Upper lobe of left lung (tissue), 6 donors: ENCODE measurements around the gene LBX2. TPM values are rescaled to one million over a fixed set of nuclear protein-coding genes. Genes with fewer than 3 reads are reported as not detected.

Experiments used
- ATAC-seq, 2 donors: fragments of 200-7000 bp; cut with Tn5 transposase; one replicate each; pipeline ENCODE4 v1.9.1; 2022; ENCODE audit warnings: mild to moderate bottlenecking in 2 of 2, moderate library complexity in 2 of 2; ENCODE audit not compliant: low FRiP score in 2 of 2
- DNase-seq, 2 donors: peaks; one replicate each; pipeline ENCODE4 v3.0.0-alpha.2; 2019 to 2020
- H3K27ac ChIP-seq, 4 donors: fragments of 200-600 bp; sonication (generic); one replicate each; pipeline ENCODE4 v1.5.1; 2016 to 2019
- H3K27me3 ChIP-seq, 4 donors: fragments of 200-600 bp; sonication (generic); one replicate each; pipeline ENCODE4 v1.5.1; 2017 to 2019
- H3K36me3 ChIP-seq, 4 donors: fragments of 200-600 bp; sonication (generic); one replicate each; pipeline ENCODE4 v1.5.1; 2016 to 2019
- H3K4me1 ChIP-seq, 4 donors: fragments of 200-600 bp; sonication (generic); one replicate each; pipeline ENCODE4 v1.5.1; 2018 to 2019
- H3K4me3 ChIP-seq, 4 donors: fragments of 200-600 bp; sonication (generic); one replicate each; pipeline ENCODE4 v1.5.1; 2017 to 2019; ENCODE audit warnings: mild to moderate bottlenecking in 2 of 4, moderate library complexity in 1 of 4
- H3K9me3 ChIP-seq, 4 donors: fragments of 200-600 bp; sonication (generic); one replicate each; pipeline ENCODE4 v1.5.1; 2018 to 2019
- CTCF ChIP-seq, 6 experiments: fragments of 450-650 bp in 4 of 6; fragments of 200-600 bp in 2 of 6; sonication (generic) in 2 of 6; IDR thresholded peaks; one replicate each; pipeline ENCODE4 v1.5.1; 2016 to 2019; ENCODE audit warnings: antibody characterized with exemption in 6 of 6
- EP300 ChIP-seq, 4 donors: sonication (generic); formaldehyde crosslinking; IDR thresholded peaks; one replicate each; pipeline ENCODE4 v1.5.1; 2017; ENCODE audit warnings: antibody characterized with exemption in 4 of 4, control low read depth in 2 of 4
- POLR2A ChIP-seq, 4 donors: fragments of 450-650 bp; IDR thresholded peaks; one replicate each; pipeline ENCODE4 v1.5.1; 2016 to 2017; ENCODE audit warnings: antibody characterized with exemption in 4 of 4, mild to moderate bottlenecking in 2 of 4
- POLR2AphosphoS5 ChIP-seq, 2 donors: sonication (generic); formaldehyde crosslinking; IDR thresholded peaks; one replicate each; pipeline ENCODE4 v1.5.1; 2017; ENCODE audit warnings: antibody characterized with exemption in 2 of 2
- WGBS, 2 donors: methylation state at CpG; one replicate each; pipeline ENCODE4 v1.1.5; 2017 to 2018; 5-methylcytosine and 5-hydroxymethylcytosine counted together
- total RNA-seq, 6 donors: library from RNA; depleted of rRNA in 4 of 6; stranded (reverse); fragments of >200 nt in 4 of 6; gene quantifications; one replicate each; pipeline versions ENCODE4 v1.1.0 to v1.2.1, GENCODE V29; 2016 to 2021
- donor health status: DM: no; HTN: no; CAD: no; lungs with moderate emphysema.
- donor health status: DM: no; HTN: yes; CAD: no; lungs with severe emphysema.

LBX2 gene
- total RNA-seq, 6 donors from 2014 or later: 1.3 to 8.4 (median 2.4) TPM

GRCh38 chr2:74481961-74482800 is 17.2 kb downstream of the LBX2 start:
- 0 to 1% methylated on average over 2 to 55 of the region's 80 CpGs for WGBS, 2 donors
- H3K4me1 ChIP-seq: peaks cover 24 to 40% (median 27%) of the 10 kb centered on the region in 4 donors

GRCh38 chr2:74481431-74481830 is 18.0 kb downstream of the LBX2 start:
- no peak for ATAC-seq
- peaks cover 0 to 43% (median 14%) of the 10 kb centered on the region in 4 donors for H3K36me3 ChIP-seq
- peak overlapping the region; percentile 82 to 93 (median 90) for H3K27ac ChIP-seq
- DNase-seq: no peak
- TF ChIP-seq POLR2A (IDR thresholded peaks at IDR 0.05): no peak
- no peak for TF ChIP-seq POLR2AphosphoS5 (IDR thresholded peaks at IDR 0.05)
- no peak for TF ChIP-seq EP300 (IDR thresholded peaks at IDR 0.05)
- 51 to 60% methylated on average over 2 to 3 of the region's 3 CpGs for WGBS, 2 donors
- peaks cover 32 to 48% (median 35%) of the 10 kb centered on the region in 4 donors for H3K4me1 ChIP-seq
- H3K9me3 ChIP-seq: no peaks in the 10 kb centered on the region
- H3K27me3 ChIP-seq: no peaks in the 10 kb centered on the region
- peak overlapping the region; percentile 50 to 84 (median 72) for H3K4me3 ChIP-seq

More at GRCh38 chr2:74481961-74482800, 17.2 kb downstream of the LBX2 start:
- peak; percentile 53 to 93 for DNase-seq
- ATAC-seq: peak; percentile 82 to 83
- TF ChIP-seq CTCF (IDR thresholded peaks at IDR 0.05) (no peak), POLR2A (IDR thresholded peaks at IDR 0.05) (no peak), POLR2AphosphoS5 (IDR thresholded peaks at IDR 0.05) (no peak), EP300 (IDR thresholded peaks at IDR 0.05) (no peak)
- no peaks in the 10 kb centered on the region for H3K27me3 ChIP-seq
- H3K4me3 ChIP-seq: peak overlapping the region; percentile 50 to 84 (median 72)
- peak overlapping the region; percentile 82 to 93 (median 90) for H3K27ac ChIP-seq
- no peaks in the 10 kb centered on the region for H3K9me3 ChIP-seq
- H3K36me3 ChIP-seq: peaks cover 0 to 48% (median 18%) of the 10 kb centered on the region in 4 donors

GRCh38 chr2:74474899-74475298 is 24.5 kb downstream of the LBX2 start:
- WGBS, 2 donors: 96 to 97% methylated on average over 5 of the region's 5 CpGs
- TF ChIP-seq EP300 (IDR thresholded peaks at IDR 0.05) (no peak), POLR2A (IDR thresholded peaks at IDR 0.05) (no peak), CTCF (IDR thresholded peaks at IDR 0.05) (peak in 2 of 6 experiments; percentile 11 to 19)
- DNase-seq (no peak), ATAC-seq (no peak)
- Histone ChIP-seq H3K27ac (no peak overlapping the region), H3K4me3 (no peak overlapping the region), H3K9me3 (no peaks in the 10 kb centered on the region), H3K36me3 (peaks cover 0 to 38% (median 18%) of the 10 kb centered on the region in 4 donors), H3K27me3 (no peaks in the 10 kb centered on the region), H3K4me1 (peaks cover 22 to 34% (median 29%) of the 10 kb centered on the region in 4 donors)

GRCh38 chr2:74474481-74474880 is 24.9 kb downstream of the LBX2 start:
- peaks cover 22 to 34% (median 29%) of the 10 kb centered on the region in 4 donors for H3K4me1 ChIP-seq
- H3K4me3 ChIP-seq: no peak overlapping the region
- no peaks in the 10 kb centered on the region for H3K27me3 ChIP-seq
- H3K36me3 ChIP-seq: peaks cover 0 to 33% (median 16%) of the 10 kb centered on the region in 4 donors
- no peak for ATAC-seq
- WGBS, 2 donors: 88 to 95% methylated on average over 5 to 6 of the region's 6 CpGs
- no peaks in the 10 kb centered on the region for H3K9me3 ChIP-seq
- H3K27ac ChIP-seq: no peak overlapping the region
- no peak for TF ChIP-seq POLR2AphosphoS5 (IDR thresholded peaks at IDR 0.05)
- no peak for TF ChIP-seq POLR2A (IDR thresholded peaks at IDR 0.05)
- DNase-seq: no peak

- Histone ChIP-seq H3K4me1 (peaks cover 22 to 34% (median 29%) of the 10 kb centered on the region in 4 donors), H3K36me3 (peaks cover 0 to 25% (median 12%) of the 10 kb centered on the region in 4 donors), H3K9me3 (no peaks in the 10 kb centered on the region), H3K27me3 (no peaks in the 10 kb centered on the region), H3K27ac (peak overlapping the region; percentile 86 to 93 (median 90)), H3K4me3 (peak overlapping the region; percentile 62 to 80 (median 74))
- DNase-seq (no peak), ATAC-seq (no peak)
- no peak for TF ChIP-seq POLR2AphosphoS5 (IDR thresholded peaks at IDR 0.05)
- TF ChIP-seq POLR2A (IDR thresholded peaks at IDR 0.05): no peak
- no peak for TF ChIP-seq CTCF (IDR thresholded peaks at IDR 0.05)
- TF ChIP-seq EP300 (IDR thresholded peaks at IDR 0.05): no peak
- WGBS, 2 donors: 10 to 17% methylated on average over 7 of the region's 7 CpGs
Measured at GRCh38 chr2:74472945-74473258, 26.5 kb downstream of the LBX2 start.
